HG02884 (cell line): ENCODE measurements around the gene MYLK.
"Not testable (repeated sequence)": the region's sequence is repeated elsewhere in the genome, so short reads cannot be mapped to it uniquely, and the experiment has no call there.

Experiments
- ATAC-seq: cut with Tn5 transposase; IDR thresholded peaks from one replicate; pipeline ENCODE4 v1.9.1; 2021; ENCODE audit warnings: mild to moderate bottlenecking, moderate library complexity; ENCODE audit not compliant: unreplicated experiment

Gene MYLK

DNA sequence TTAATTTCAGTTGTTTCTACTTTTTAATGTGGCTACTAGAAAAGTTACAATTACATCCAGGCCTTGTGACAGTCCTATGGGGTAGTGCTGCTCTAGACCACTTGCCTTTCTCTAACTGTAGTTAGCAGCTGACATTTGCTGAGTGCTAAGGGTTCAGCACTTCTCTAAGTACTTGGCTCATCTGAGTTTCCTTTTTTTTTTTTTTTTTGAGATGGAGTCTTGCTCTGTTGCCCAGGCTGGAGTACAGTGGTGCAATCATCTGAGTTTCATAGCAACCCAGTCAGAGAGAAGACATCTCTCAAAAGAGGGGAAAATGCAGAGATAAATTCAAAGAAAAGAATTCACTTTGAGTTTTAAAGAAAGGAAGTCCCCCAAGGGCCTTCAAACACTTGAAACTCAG lies 130.8 kb downstream of the MYLK start:
- no peak for ATAC-seq

DNA sequence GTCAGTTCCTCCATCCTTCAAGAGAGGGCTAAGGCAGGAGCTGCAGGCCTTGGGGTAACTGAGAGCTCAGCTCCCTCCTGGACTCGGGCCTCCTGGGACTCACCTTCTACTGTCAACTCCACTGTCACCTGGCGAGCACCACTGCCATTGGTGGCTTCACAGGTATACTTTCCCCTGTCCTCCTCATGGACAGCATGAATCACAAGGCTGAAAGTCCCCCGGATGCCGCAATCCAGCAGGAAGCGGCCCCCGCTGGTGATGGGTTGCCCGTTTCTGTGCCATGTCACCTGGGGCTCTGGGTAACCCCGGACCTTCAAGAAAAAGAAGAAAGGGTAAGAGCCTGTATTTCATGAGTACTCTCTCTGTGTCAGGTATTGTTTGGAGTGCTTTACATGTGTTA lies 131.9 kb downstream of the MYLK start:
- ATAC-seq, result no peak

DNA sequence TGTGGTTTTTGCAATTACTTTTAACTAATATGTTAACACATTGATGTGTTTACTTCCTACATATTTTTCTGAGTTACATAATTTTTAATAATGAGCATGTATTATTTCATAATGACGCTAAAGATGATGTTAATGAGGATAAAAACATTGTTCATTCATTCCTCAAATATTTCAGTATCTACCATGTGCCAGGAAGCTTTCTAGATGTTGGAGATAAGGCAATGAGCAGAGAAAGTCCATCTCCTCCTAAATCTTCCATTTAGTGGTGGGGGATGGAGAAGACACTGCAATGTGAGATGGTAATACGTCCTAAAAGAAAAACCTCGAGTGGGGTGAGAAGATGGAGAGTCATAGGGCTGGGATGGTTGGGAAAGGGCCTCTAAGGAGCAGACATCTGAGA lies 132.7 kb downstream of the MYLK start:
- ATAC-seq, result no peak

DNA sequence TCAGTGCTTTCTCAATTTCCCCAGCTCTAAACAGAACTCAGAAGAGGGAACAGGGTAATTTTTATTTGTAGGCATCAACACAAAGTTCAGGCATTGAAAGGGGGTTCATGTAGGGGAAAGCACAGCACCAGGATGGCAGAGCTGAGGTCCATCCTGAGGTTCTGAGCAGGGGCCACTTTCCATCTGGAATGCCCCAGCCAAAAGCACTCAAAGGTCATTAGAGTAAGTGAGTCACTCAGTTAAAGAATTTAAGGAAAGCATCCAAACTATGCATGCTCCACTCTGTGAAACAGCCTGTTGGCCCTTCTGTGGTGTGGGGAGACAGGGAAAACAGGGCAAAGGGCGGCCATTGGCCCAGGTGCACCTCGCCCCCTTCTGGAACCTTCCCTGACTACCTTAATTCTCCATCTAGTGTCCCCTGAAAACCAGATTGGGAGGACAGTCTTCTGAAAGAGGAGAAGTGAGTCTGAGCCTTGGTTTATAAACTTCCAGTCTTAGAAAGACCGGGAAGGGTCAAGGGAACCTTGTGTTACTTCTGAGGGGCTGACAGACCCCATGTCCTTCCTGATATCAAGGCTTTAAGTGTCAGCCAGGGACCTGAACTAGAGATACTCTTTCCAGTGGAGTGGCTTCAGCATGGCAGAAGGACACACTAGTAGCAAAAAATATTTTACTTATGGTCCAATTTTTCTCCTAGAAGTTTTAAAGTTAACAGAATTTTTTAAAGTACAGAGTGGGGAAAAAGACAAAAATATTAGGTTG lies 133.3 kb downstream of the MYLK start:
- ATAC-seq, result no peak

DNA sequence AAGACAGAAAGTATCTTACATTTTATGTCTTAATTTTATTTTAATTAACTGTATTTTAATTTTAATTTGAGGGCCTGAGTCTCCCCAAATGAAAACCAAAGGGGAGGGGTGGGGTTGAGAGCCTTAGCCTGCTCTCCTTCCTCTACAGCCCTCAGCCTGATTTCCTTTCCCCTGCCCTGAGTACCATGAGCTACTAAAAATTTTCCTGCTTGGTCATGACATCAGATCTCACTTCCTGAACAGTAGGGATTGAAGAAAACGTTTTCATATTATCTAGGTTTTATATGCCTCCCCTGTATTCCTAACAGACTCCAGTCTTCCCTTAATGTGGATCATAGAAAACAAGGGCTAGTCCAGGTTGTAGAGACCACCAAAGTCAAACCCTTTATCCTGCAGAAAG lies 133.9 kb downstream of the MYLK start:
- ATAC-seq, result no peak

DNA sequence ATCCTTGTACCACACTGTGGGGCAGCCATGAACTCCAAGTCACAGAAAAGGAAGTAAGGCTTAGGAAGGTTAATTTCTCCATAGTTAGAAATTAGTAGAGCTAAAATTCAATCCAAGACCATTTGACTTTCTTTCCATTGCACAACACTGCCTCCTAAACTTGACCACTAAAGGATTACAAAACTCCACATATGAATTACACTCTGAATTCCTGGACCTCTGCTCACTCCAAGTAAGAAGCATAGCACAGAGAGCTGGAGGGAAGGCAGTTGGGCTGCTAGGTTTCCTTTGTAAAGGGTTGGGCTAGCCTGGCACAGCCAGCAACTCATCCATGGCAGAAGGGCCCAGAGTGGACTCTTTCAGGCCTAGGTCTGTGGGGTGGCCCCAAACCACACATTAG lies 134.4 kb downstream of the MYLK start:
- ATAC-seq, result no peak

DNA sequence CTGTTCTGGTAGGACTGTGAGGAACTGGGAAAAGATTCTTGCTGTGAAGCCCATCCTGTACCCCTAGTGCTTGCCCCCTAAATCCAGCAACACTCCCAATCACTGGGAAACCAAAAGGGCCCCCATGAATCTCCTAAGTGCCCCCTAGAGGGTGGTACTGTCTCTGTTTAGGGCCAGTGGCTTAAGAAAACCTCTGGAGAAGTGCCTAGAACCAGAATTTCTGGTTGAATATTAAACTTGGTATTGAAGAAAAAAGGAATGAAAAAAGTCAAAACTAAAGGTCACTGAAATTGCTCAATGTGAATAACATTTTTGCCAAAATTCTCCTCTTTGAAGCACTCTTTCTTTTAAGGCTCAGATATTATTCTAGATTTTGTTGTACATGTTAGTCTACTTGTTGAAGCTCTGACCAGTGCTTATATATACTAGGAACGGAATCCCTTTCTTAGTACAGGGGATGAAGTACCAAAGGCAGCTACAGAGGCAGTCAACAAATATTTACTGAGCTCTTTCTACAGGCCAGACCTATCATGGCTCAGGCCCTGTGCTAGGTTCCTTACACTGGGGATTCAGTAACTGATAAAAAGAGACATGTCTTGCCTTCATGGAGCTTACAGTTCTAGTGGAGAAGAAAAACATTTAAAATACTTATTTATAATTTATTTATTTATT lies 138.8 kb downstream of the MYLK start:
- no peak for ATAC-seq

DNA sequence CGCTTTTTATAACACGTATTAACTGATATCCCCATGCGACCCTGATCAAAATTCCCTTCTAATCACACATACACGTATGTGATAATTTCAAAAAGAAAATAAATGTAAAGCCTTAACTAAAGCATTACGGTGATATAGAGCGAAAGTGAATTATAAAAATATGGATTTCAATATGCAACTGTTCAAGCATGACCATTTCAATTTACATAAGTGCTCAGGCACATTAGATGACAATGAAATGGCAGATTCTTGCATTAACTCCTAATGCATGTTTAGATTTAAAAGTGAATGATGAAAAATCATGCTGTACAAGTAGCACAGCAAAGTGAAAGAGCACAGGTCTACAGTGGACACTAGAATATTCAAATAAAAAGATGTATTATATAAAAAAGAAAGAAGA lies 140.1 kb downstream of the MYLK start:
- ATAC-seq, result no peak

DNA sequence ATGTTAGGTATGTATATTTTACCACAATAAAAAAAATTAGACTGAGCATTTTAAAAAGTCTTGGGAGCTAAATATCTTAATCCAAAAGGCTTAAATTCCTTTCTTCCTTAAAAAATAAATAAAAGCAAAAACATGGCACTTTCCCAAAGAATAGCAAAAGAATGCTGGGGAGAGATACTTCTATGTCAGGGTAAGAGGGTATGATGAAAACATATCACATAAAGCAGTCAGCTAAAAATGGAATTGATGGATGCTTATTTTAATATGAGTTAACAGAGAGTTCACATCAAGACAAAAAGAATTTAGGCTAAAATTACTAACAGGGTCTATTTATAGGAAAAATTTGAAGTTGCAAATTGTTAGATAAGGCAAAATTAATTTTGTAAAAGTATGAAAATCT lies 141.0 kb downstream of the MYLK start:
- no peak for ATAC-seq

DNA sequence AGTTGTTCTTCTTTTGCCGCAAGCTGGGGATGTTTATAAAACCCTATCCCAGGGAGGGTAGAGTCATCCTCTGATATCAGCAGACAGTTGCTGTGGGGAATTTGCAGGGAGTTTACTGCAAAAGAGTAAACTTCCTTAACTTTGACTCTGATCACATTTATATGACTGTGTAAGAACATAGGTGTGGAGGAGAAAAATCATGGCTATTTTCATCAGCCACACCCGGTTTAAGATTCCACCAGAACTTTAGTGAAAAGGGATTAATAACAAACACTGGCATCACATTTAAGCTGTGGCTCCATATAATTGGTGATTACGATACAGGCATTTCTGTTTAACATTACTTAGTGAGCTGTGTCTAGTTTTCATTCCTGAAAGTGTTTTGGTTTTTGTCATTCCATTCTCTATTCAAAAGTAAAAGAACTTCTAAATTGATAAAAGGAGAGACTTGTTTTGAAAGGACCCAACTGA lies 143.1 kb downstream of the MYLK start:
- no peak for ATAC-seq

DNA sequence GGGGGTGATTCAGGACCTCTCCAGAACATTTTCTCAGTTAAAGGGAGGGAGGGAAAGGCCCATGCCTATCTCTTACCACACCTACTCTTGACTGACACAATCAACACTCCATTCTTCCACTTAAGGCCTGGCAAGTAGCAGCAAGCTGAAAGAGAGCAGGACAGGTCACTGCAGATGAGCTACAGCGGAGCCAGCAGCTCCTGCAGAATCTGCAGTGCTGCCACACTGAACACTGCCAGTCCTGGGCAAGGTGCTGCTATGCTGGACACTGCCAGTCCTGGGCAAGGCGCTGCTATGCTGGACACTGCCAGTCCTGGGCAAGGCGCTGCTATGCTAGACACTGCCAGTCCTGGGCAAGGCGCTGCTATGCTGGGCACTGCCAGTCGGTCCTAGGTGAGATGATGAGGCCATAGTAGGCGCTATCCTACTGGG lies 143.7 kb downstream of the MYLK start:
- ATAC-seq, result no peak

DNA sequence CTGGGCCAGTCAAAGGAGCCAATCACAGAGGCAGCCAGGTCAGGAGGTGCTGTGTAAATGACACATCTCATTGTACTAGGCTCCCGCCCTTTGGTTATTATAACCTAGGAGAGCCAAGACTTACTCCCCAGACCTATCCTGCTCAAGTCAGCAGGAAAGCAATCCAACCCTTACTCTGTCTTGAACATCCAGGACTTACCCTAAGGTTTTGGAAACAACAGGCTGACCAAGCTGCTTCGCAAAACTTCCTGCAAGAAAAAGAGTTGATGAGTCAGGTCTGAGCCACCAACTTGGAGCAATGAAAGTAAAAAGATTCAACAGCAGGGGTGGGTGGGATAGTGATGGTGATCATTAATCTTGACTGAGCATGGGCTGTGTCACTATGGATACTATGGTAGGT lies 144.4 kb downstream of the MYLK start:
- ATAC-seq, result no peak

DNA sequence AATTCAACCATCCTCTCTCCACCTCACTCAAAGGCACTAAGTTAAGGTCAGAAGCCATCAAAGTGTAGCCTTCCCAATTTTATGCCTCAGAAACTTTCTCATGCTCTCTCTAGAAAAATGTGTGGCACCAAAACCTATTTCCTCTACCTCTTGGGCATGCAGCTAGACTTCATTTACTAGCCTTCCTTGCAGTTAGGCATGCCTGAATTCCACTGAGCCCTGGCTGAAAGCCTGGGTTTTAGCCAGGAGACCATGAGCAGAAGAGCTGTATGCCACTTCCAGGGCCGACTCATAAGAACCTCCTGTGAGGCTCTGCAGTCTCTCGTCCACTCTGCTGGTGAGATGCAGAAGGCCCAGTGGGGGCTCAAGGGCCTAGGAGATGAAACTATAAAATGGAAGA lies 145.0 kb downstream of the MYLK start:
- ATAC-seq, result no peak

DNA sequence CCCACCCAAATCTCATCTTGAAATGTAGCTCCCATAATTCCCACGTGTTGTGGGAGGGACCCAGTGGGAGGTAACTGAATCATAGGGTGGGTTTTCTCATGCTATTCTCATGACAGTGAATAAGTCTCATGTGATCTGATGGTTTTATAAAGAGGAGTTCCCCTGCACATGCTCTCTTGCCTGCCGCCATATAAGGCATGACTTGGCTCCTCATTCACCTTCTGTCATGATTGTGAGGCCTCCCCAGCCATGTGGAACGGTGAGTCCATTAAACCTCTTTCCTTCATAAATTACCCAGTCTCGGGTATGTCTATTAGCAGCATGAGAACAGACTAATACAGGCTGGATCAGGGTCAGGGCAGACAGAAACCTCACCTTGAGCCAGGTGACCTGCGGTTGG lies 145.6 kb downstream of the MYLK start:
- not testable (repeated sequence) for ATAC-seq

DNA sequence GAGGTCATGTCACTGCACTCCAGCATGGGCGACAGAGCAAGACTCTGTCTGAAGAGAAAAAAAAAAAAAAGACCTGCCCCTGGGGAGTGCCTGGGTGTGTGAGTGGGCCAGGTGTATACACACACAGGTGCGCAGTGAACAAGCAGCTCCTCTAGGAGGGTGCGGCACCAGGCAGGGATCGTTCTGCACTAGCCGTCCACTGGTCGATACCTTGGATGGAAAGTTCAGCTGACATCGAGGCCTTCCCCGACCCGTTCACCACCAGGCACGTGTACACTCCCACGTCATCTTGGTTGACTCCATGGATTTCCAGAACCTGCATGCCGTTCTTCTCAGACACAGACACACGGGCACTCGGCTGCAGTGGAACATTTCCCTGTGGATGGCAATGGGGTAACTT lies 147.0 kb downstream of the MYLK start:
- no peak for ATAC-seq

DNA sequence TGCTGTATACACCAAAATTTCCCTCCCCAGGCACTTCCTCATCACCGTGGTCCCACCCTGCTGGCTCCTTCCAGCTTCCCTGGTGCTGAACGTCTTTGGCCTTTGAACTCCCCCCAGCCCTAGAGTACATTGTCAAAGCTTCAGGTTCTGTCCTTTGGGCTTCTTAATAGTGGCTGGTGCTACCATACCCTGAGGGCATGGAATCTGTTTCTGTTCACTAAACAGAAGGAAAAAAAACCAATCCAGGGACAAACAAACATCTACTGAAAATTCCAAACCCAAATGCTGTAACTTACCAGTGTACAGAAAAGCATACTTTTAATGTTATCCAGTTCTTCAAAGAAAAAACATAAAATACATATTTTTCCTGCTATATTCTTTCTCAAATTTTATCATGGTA lies 148.7 kb downstream of the MYLK start:
- ATAC-seq, result no peak

DNA sequence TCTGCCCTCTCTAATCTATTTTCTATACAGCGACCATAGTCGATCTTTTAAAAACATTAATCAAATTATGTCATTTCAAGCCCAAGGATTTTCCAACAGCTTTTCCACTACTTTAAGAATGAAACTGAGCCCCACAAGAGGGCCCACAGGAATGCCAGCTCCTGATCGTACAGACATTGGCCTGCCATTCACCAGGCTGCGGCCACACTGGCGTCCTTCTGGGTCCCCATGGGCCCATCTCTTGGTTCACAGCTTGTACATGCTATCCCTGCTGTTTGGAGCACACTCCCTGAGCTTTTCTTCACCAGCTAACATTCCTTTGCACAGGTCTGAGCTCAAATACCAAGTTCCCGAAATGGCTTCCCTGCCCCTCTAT lies 149.6 kb downstream of the MYLK start:
- no peak for ATAC-seq

DNA sequence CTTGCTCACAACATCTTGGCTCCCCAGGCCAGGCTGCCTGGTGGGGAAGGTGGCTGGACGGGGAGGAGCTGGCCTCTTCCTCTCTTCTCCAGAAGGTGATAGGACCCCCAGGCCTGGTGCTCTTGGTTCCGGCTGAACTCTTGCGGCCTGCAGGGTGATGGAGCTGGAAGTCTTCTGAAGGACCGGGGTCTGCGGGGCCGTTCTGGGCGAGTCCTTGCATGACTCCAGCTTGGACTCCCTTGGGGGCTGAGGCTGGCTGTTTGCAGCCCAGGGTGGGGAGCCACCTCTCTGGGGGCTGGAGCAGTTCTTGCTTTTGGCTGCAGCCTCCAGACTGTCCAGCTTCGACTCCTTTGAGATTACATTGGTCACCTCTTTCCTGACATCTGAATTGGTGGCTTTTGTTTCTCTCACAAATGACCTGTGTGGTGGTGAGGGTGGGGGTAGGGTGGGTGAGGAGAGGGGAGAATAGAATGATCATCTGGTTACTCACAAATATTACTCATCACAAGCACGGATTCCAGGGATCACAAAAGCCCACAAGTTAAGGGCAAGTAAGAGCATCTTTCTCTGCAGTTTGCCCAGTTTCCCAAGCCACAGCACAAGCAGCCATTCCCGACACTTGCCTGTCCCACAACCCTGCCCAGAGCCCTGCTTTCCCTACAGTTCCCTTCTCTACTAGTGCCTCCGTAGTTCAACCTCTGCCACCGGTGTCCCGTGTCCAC lies 150.2 kb downstream of the MYLK start:
- ATAC-seq, result no peak

DNA sequence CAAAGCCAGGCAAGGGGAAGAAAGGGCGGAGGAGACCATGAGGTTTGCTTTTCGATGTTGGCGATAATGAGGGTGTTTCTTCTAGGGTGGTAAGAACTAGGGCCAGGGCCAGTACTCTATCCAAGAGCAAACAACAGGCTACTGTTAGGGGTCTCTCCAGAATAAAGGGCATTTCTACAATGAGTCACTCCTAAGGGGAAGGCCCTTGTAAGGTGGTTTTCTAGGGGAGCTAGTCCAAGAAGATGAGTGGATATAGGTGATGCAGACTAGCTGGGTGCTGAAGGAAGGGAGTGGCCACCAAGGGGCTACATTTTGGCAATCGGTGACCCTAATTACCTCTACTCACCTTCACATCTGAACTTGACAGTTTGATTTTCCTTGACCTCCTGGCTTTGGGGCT lies 150.8 kb downstream of the MYLK start:
- ATAC-seq, result no peak

DNA sequence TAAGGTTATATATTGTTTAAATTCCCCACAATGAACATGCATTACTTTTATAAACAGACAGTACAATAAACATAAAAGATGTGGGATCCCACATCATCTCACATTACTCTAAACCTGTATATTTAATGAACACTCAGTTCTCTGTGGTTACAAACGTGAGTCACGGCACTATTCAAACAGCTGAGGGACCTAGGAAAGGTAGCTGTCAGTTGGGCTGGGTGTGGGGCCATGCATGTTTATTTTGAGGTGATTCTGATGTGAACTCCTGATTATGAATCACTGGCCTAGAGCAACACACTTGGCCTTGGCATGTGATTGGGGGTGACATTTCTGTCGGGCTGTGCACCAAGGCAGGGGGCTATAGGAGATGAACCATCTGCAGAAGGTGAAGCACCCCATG lies 151.7 kb downstream of the MYLK start:
- ATAC-seq, result no peak

DNA sequence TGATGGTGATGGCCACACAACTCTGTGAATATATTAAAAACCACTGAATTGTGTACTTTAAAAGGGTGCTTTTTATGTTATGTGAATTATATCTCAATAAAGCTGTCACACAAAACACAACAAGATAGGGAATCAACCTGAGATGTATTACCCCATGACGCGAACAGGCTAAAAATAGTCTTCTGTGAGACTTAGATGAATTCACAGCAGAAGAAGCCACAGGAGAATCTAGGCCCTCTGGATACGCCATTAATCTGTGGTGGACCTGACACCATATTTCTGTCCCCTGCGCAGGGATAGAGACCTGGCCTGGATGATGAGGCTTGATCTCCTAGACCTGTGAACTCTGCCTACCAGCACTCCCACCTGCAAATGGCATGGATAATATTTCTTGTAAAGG lies 153.3 kb downstream of the MYLK start:
- no peak for ATAC-seq

DNA sequence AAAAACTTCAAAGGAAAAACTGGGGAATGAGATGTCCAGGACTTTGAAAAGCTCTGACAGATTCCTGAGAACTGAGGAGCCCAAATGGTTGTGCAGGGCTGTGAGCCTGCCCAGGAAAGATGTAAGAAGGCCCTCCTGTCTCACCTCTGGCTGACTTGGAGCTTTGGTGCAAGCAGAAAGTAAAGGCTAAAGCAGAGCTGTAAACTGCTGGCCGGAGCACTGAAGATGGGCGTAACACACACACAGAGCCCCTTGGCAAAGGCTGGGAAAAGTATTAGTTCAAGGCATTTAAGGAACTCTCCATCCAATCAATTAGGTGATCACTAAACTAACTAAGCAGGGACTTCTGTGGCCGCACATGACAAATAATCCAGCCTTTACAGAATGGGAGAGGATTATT lies 155.1 kb downstream of the MYLK start:
- no peak for ATAC-seq
